Measurements from ENCODE around the gene ATP2A2.
A peak's percentile ranks its signal among the peaks of the same experiment; 100 is the strongest.

Gene ATP2A2

DNA sequence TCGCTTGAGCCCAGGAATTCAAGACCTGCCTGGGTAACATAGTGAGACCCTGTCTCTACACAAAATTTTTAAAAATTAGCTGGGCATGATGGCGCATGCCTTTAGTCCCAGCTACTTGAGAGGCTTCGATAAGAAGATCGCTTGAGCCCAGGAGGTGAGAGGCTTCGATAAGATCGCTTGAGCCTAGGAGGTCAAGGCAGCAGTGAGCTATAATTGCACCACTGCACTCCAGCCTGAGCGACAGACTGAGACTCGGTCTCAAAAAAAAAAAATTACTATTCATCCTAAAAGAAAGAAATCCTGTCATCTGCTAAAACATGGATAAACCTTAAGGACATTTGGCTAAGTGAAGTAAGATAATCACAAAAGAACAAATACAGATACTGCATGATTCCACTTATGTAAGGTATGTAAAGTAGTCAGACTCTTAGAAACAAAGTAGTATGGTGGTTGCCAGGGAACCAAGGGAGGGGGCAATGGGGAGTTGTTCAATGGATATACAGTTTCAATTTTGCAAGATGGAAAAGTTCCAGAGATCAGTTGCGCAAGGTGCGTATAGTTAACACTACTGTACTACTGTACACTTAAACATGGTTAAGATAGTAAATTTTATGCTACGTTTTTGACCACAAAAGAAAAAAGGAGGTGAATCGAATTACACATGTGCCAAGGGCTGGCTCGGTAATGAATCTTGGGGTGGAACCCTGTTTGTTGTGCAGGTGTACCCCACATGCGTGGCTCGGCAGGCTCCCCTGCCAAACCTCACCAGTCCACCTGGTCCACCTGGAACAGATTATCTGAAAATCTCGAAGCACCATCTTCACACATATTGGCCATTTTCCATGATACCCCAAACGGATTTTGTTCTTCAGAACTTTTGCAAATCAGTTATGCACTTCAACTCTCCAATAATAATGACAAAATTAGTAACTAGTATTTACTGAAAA, 18.3 kb upstream of the ATP2A2 start:
- DNase-seq: no peak

GRCh38 chr12:110266381-110266960, 14.6 kb upstream of the ATP2A2 start:
- no peak for DNase-seq

- DNase-seq: no peak
Observed at GRCh38 chr12:110266980-110267620, 13.9 kb upstream of the ATP2A2 start.

GRCh38 chr12:110269622-110270124, 11.4 kb upstream of the ATP2A2 start:
- DNase-seq: no peak

- DNase-seq: no peak
Observed at GRCh38 chr12:110270125-110270962, 10.7 kb upstream of the ATP2A2 start.

DNA sequence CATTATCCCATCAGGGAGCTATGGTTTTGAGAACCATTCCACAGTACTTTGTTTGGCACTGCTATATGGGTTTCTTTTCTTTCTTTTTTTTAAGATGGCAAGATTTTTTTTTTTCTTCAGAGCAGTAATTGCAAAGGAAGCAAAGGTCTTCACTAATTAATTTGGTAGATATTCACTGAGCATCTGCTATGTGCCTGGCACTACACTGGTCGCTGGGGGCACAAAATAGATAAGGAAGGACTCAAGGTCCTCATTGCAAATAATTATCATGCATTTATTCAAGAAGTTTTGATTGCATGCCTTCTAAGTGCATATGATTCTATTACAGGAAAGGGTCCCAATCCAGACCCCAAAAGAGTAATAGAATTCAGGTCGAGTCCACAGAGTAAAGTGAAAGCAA, 10.0 kb upstream of the ATP2A2 start:
- no peak for DNase-seq

DNA sequence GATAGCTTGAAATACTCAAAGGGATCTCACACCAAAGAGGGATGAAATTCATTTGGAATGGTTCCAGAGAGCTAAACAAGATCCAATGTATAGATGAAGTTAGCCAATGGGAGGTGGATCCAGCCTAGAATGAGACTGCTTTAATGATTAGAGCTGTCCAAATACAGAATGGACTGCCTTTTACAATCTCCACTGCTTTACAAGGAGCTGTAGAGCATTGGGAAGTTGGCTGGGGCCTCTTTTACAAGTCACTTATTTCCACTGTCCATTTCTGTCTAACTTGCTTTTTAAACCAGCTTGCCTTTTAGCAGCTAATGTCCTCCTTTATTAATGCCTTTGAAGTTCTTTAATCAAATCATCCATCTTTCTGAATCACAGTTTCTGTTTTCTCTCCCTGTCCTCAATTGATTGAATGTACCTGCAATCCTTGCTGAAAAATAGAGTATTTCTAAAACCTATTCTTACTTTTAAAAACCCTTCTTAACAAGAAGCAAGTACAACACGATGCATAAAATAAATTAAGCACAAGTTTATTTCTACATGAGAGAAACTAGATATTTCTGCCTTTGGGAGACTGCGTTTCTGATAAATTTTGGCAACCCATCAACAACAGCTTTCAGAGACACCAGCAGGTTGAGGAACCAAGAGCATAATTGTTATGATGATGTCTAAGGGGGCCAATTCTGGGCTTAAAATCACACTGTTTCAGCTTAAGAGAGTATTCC, 3.4 kb upstream of the ATP2A2 start:
- DNase-seq: no peak

- no peak for DNase-seq
Observed at GRCh38 chr12:110278255-110278536, 2.9 kb upstream of the ATP2A2 start.

GRCh38 chr12:110279566-110280375, 1.3 kb upstream of the ATP2A2 start:
- DNase-seq: no peak

GRCh38 chr12:110280392-110280778, 662 bp upstream of the ATP2A2 start:
- peak; percentile 55 to 64 for DNase-seq

GRCh38 chr12:110281549-110282299, 677 bp downstream of the ATP2A2 start:
- peak; percentile 38 to 54 for DNase-seq

DNA sequence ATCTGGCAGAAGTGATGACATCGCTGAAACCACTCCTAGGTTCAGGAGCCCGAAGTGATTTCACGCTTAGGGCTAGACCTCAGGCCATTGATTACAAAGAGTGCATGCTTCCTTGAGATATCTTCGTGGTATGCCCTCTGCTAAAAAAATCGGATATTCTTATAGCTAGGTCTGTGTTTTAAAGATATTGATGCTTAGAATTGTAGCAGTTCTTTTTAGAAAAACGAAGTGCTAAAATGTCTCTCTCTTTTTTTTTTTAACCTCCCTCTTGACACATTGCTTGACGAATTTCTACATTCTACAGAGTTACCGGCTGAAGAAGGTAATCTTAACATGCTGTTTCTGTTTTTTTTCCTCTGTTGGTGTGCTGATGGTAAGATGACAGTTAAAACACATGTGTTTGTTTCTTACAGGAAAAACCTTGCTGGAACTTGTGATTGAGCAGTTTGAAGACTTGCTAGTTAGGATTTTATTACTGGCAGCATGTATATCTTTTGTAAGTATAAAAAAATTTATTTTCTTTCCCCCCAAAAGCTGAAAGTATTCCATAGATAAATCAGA, 1.3 kb downstream of the ATP2A2 start:
- no peak for DNase-seq

- no peak for DNase-seq
Observed at GRCh38 chr12:110282956-110283817, 2.1 kb downstream of the ATP2A2 start.

DNA sequence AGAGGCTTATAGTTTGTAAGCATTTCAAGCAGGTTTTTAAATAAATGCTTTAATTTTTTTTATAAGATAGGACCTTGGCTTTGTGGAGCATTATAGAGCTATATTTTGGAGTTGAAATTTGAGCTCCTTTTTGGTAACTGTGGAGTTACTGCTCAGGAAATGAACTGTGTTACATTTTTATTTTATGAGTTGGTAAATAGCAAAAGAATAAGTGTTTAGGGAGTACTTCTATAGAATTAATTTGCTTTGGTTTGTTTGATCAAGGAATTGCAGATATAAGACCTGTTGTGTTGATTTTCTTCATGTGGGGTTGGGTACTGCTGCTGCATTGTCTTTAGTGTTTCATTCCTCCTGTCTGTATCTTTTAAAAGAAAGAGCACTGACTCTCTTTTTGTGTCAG, 3.5 kb downstream of the ATP2A2 start:
- no peak for DNase-seq

GRCh38 chr12:110286623-110287022, 5.6 kb downstream of the ATP2A2 start:
- no peak for DNase-seq

DNA sequence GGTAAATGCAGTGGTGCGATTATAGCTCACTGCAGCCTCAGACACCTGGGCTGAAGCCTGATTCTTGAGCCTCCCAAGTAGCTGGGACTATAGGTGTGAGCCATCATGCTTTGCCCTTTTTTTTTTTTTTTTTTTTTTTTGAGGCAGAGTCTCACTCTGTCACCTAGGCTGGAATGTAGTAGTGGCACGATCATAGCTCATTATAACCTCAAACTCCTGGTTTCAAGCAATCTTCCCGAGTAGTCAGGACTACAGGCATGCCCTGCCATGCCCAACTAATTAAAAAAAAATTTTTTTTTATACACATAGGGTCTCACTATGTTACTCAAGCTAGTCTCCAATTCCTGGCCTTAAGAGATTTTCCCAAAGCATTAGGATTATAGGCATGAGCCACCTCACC, 6.9 kb downstream of the ATP2A2 start:
- no peak for DNase-seq

- no peak for DNase-seq
Observed at GRCh38 chr12:110289044-110289710, 8.1 kb downstream of the ATP2A2 start.

DNA sequence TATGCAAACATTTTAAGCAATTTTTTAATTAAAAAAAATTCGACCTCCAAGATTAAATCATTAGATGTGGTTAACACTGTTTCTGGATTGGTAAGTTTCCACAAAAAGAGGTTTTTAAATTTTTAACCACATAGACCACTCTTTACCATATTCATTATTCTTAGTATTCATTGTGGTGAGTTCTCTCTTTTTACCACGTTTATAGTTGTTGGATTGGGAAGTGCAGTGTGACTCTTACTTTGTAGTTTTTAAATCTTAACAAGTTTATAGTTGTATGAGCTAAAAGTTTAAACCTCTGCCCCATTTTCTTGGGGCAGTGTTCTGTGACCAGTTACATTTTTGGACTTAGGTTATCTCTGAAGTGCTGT, 8.6 kb downstream of the ATP2A2 start:
- DNase-seq: no peak

Measured in stimulated activated CD4-positive, alpha-beta T cell treated with anti-CD3 and anti-CD28 coated beads, Interleukin-4, amount 100 ng/mL, for 4 hours (primary cell).